ENCODE data around the gene KRT74.

KRT74 gene

DNA sequence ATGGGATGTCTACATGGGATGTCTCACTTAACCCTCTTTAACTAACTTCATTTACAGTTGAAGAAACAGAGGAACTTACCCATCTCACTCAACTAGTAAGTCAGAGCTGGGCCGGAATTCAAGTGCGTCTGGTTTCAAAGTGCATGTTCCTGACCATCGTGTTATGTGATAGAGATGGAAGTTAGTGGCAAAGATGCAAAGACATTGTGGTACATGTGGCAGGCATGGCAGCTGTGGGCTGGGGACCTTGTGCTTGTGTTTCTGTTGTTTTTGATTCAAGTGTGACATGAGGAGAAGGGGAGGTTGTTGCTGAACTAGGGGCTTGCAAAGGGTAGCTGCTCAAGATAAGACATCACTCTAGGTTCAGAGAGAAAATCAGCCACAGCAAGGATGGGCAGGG lies 2.3 kb upstream of the KRT74 start:
- no peak for DNase-seq (ENCODE audit: low read depth in 2 of 3, low spot score in 2 of 3)

DNA sequence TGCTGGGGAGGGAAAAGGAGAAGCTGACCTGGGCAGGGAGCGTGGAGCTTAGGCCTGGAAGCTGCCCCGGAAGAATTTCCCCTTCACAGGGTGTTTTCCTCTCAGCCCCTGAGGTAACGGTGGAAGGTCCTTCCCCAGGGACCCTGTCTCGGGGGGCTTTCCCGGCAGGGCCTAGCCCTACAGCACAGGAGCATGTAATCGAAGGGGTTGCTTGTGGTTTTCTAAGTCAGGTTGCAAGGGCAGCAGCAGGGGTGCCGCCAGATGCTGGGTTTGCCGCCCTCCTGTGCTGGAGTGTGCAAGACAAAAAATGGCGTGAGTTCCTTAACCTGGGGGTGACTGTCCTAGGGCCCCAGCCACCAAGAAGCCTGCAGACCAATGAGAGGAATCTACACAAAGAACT lies 1.6 kb upstream of the KRT74 start:
- no peak for DNase-seq (ENCODE audit: low read depth in 2 of 3, low spot score in 2 of 3)

DNA sequence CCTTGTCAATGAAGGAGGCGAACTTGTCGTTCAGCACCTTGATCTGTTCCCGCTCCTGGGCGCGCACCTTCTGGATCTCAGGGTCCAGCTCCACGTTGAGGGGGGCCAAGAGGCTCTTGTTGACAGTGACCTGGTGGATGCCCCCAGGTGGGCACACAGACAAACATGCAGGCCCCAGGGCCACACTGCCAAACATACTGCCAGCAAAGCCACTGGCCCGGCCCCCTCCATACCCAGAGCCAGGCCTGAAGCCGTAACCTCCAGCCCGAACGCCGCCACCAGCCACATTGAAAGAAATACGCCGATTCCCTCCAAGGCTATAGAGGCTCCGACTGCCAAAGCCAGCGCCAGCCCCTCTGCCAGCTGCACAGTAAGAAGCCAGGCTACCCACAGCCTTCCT lies 337 bp downstream of the KRT74 start:
- DNase-seq (ENCODE audit: low read depth in 2 of 3, low spot score in 2 of 3), result no peak

DNA sequence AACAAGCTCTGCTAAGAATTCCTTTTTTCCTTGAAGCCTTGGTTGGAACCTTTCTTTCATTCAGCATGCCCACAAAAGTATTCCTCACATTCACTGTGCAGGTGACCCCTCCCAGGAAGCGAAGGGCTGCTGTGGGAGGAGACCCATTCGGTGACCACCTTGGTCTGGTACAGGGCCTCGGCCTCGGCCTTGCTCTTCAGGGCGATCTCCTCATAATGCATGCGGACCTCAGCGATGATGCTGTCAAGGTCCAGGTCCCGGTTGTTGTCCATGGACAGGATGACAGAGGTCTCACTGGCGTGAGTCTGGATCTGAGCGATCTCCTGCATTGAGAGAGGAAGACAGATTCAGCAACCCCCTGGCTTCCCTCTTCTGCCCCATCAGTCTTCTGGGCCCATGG lies 3.1 kb downstream of the KRT74 start:
- DNase-seq (ENCODE audit: low read depth in 2 of 3, low spot score in 2 of 3), result no peak

DNA sequence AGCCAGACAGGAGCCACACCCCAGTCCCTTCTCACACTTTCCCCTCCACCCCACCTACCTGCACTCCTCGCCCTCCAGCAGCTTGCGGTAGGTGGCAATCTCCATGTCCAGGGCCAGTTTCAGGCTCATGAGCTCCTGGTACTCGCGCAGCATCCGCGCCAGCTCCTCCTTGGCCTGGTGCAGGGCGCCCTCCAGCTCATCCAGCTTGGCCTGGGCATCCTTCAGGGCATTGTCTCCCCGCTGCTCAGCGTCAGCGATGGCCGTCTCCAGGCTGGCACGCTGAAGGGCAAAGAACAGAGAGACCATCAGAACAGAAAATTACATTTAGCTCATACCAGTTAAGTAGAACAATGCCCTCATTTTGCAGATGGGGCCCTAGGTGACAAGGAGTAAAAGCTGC lies 5.5 kb downstream of the KRT74 start:
- DNase-seq (ENCODE audit: low read depth in 2 of 3, low spot score in 2 of 3), result no peak

DNA sequence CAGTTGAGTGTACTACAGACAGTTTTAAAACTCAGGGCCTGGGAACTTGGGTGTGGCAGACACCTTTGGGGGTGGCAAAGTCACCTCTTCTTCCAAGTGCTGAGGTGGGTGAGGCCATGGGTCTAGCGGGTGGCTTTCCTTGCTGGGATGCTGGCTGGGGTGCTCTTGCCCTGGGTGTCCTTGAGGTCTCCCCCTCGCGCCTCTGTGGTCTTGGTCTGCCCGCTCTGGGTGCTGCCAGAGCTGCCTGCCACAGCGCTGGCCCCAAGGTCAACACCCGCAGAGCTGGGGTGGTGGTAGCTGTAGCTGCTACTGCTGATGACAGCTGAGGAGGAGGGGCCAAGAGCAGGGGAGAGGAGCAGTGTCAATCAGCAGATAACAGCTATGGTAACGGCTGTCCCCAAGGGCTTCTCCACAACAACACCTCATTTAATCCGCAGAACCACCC lies 6.8 kb downstream of the KRT74 start:
- DNase-seq (ENCODE audit: low read depth in 2 of 3, low spot score in 2 of 3), result peak in 1 of 3 experiments; percentile 19

DNA sequence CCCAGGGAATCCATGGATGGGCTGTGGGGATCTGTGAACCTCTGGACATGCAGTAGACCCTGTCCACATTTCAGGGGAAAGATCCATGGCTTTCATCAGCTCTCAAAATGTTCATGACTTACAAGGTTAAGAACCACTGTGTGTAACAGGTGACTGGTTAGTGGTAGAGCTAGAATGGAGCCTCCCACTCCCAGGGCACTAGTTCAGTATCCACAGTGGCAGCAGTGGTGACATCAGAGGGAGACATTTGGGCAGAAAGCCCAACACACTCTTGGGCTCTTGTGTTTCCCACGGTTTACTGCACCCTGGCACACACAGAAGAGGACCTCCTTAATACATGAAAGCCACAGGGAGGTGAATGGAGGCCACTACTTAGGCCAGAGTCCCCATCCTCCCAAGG lies 9.1 kb downstream of the KRT74 start:
- DNase-seq (ENCODE audit: low read depth in 2 of 3, low spot score in 2 of 3), result no peak

DNA sequence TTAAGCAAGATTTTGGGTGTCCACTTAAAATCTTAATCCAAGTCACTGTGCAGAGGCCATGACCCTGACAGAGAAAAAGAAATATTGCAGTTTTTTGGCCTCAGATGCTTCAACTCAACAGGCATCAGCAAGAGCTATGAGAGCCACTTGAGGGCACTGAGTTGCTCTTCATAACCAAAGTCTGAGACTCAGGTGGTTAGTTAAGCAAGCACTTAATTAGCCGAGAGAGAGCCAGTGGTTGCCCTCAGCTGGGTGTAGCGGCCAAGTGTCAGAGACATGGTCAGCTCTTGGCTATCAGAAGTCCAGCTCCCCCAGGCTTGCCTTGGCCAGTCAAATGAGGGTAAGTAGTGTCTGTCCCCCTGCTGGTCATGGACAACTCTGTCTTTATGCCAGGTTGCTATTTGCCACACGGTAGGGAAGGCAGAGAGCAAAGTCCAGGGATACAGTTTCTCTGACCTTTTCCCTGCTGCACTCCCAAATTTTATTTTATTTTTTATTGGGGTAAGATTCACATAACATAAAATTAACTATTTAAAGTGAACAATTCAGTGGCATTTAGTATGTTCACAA lies 11.7 kb downstream of the KRT74 start:
- no peak for DNase-seq (ENCODE audit: low read depth in 2 of 3, low spot score in 2 of 3)

DNA sequence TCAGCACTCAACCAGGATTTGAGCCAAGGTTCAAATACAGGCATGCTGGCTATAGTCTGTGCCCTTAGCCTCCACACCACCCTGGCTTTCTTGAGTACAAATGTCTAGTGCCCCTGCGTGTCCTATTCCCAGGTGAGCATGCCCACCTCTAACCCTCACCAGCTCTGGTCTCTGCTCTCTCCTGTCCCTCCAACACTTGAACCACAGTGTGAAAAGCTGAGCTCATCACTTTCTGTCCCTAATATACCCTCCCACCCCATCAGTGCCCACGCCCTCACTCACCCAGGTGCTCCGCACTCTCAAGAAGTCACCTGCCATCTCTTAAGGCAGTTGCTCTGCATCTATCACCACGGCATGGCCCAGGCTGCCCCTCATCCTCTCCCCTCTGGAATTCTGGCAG lies 13.7 kb downstream of the KRT74 start:
- no peak for DNase-seq (ENCODE audit: low read depth in 2 of 3, low spot score in 2 of 3)

DNA sequence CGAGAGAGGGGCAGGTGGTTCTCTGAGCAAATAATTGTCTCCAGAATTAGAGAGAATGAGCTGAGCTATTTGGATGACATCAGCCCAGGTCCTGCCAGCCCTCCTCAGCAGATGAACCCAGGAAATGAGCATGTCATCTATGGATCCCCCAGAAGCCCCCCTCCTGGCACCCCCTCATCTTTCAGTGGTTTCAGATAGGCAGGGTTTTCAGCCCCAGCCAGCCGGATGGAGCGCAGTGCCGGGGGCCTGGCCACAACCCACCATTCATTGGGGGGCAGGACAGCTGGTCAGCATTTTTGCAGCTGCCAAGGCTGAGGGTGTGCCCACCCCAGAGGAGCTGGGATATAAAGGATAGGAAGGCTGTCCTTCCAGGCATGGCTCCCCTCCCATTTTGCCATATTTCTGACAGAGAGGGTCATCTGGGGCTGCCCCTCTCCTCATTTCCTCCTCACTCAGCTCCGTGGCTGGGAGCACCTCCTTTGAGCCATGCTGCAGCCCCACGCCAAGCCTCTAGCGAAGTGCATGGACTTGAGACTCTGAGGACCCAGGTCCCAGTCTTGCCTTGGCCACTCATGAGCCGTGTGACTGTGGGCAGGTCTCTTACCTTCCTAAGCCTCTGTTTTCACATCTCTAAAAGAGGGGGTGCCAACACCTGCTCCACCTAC lies 14.7 kb downstream of the KRT74 start:
- DNase-seq (ENCODE audit: low read depth in 2 of 3, low spot score in 2 of 3), result no peak

DNA sequence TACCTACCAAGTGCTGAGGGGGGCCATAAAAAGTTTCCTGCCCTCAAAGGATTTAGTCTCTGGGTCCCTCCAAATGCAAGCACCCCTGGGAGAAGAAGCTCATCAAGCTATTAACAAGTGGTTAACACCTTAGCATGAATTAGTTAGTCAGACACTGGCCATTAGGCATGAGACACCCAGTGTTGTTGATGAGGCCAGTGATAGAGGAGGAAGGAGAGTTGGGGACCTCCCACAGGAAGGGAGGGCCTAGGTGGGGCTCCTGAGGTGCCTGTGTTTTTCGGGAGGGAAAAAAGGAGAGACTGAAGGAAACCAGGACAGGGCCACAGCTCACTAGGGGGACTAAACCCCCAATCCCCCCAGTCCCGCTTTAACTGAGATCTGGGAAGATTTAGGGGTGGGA lies 16.2 kb downstream of the KRT74 start:
- DNase-seq (ENCODE audit: low read depth in 2 of 3, low spot score in 2 of 3), result no peak

DNA sequence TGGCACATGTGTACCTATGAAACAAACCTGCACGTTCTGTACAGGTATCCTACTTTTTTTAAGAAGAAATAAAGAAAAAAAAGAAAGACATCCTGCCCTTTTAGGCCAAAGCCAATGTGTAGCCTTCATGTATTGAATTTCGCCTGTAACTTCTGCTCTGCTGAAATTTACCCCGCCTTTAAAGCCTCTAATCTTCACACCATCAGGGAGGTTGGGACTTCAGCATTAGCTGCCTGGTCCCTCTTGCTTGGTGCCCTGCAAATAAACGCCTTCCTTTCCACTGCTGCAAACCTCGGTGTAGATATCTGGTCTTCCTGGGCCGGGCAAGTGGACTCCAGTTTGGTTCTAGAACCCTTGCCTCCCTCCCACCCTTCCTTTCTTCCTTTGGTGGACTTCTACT lies 18.1 kb downstream of the KRT74 start:
- DNase-seq (ENCODE audit: low read depth in 2 of 3, low spot score in 2 of 3), result no peak

DNA sequence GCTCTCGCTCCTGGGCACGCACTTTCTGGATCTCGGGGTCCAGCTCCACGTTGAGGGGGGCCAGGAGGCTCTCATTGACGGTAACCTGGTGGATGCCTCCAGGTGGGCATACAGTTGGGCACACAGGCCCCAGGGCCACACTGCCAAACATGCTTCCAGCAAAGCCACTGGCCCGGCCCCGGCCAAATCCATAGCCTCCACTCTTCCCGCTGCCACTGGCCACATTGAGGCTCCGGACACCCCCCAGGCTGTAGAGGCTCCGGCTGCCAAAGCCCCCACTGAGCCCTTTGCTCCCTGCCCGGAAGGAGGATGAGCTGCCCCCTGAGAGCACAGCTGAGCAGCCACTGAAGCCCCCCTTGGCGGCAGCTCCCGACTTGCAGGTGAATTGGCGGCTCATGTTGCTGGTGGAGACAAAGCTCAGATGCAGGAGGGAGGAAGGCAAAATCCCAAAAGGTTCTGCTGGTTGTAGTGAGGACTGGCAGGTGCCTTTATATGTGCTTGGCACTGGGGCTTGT lies 20.9 kb downstream of the KRT74 start, which contains the start of gene KRT71:
Gene KRT71, minus strand, starts transcription at position 465 of the 515 bp plus-strand sequence. Its CDS starts 68 bp downstream, at position 397.
- no peak for DNase-seq (ENCODE audit: low read depth in 2 of 3, low spot score in 2 of 3)

DNA sequence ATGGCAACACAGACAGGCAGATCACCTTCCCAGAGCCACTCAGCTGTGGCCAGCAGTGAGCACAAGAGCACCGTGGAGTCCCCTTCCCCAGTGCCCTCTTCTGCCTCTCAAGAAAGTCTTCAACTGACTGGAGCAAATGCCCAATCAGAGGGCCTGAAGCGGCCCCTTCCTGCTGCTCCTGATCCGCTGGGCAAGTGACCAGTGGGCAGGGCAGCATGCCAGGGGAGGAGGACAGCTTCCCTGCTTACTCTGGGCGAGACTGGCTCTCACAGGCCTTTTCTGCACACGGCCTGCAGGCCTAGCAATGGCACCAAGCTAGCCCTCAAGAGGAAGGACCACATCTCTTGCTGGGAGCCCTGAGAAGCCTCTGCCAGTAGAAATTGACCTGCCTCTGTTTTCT lies 21.6 kb downstream of the KRT74 start:
- no peak for DNase-seq (ENCODE audit: low read depth in 2 of 3, low spot score in 2 of 3)

DNA sequence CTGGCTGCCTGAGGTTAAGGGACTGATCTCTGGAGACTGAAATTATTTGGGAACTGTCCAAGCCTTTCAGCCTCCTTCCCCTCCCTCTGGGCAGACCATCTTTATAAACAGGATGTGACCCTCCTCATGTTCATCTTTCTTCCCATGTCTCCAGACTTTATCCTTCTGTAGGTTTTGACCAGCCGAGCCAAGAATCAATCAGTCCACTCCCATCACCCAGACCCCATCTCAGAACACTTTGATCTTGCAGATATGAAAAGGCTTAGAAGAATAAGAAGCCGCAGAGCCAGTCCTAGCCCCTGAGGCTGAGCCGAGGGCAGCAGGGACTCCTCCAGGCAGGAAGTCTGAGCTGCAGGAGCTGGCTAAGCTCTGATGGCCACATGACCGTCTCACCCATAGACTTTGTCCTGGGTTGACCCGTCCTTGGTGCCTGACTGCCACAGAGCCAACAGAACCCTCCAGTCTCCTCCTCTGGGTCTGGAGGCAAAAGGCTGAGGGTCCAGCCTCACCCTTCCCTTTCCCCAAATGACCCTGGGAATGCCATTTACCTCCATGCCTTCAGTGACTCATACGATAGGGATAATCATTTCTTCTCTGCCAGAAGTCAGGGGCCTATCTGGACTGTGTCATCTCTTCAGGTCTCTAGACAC lies 22.3 kb downstream of the KRT74 start:
- DNase-seq (ENCODE audit: low read depth in 2 of 3, low spot score in 2 of 3), result no peak

DNA sequence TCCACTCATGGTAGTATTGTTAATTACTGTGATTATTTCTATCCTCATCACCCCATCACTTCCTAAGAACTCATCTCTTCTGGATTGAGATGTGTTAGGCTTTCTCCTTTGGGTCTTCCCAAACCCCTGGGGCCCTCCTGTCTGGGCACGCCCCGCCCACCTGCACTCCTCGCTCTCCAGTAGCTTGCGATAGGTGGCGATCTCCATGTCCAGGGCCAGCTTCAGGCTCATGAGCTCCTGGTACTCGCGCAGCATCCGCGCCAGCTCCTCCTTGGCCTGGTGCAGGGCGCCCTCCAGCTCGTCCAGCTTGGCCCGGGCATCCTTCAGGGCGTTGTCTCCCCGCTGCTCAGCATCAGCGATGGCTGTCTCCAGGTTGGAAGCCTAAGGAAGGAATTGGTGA lies 27.5 kb downstream of the KRT74 start:
- no peak for DNase-seq (ENCODE audit: low read depth in 2 of 3, low spot score in 2 of 3)

DNA sequence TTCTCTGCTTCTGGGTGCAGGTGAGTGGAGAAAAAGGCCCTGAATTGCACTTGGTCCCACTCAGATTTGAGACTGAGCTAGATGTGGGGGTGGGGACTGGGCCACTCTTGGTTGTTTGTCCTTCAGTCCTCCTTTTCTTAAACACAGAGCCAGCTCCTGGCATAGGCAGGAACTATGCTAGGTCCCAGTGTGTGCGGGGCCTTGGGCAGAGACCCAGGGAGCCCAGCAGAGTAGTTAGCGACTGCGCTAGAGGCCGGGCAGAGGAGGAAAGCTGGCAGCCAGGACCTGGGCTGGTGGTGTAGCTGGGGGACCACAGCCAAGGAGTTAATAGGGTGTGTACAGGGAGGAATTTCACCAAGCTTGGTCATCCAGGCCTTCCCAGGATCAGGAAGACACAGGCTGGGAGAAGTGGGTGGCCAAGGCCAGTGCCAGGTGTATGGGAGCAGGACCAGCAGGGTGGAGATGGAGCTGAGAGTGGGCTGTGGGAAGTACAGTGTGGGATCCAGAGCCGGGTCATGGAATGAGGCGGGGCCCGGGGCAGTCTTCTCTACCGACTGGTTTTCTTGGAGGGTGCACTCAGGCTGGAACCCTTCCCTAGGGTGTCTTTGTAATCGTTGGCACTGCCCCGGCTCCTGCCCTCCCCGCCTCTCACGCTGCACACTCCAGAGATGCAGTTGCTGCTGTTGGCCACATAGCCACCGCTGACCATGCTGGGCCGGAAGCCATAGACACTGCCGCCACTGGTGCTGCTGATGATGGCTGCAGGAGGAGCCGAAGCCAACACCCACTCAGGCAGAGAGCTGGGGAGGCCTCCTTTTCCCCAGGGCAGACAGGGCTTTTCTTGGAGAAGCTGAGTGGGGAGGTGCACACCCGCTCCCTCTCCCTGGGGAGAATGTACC lies 29.4 kb downstream of the KRT74 start:
- DNase-seq (ENCODE audit: low read depth in 2 of 3, low spot score in 2 of 3), result no peak

DNA sequence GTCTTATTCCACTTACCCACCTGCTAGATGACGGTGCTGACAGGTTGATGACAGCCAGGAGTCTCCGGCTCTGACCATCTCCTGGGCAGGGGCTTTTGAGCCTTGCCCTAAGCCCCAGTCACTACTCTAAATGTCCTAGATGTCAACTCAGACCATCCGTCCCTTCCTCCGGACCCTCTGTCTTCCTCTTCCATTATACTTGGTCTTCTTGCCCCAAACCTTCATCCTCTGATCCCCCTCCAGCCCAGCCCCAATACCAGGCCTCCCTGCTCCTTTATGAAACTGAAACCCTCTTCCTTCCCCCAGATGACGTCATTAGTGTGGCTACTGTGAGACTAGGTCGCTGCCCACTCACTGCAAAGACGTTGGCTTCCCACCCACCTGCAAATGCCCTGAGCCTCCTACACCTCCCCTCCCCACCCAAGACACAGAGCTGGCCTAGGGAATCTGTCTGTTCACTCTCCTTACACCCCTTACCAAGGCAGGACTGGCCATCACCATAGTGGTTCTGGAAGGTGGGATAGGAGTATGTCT lies 30.8 kb downstream of the KRT74 start:
- no peak for DNase-seq (ENCODE audit: low read depth in 2 of 3, low spot score in 2 of 3)

DNA sequence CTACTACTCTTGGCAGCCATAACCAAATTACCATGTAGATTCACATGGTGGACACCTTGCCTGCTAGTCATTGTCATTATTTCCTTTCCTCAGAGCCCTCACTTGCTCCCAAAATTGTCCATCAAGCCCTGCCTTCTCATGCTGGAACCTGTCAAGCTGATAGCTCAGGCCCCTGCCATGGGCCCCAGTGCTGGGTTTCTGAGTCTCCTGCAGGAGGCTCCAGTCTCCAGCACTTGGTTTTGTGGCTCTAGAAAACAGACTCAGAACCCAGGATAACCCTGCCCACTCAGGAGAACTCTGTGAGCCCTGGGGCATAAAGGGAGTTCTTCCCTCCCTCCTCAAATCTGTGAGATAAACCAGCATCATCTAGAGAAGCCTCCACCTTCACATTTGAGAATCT lies 31.5 kb downstream of the KRT74 start:
- no peak for DNase-seq (ENCODE audit: low read depth in 2 of 3, low spot score in 2 of 3)

DNA sequence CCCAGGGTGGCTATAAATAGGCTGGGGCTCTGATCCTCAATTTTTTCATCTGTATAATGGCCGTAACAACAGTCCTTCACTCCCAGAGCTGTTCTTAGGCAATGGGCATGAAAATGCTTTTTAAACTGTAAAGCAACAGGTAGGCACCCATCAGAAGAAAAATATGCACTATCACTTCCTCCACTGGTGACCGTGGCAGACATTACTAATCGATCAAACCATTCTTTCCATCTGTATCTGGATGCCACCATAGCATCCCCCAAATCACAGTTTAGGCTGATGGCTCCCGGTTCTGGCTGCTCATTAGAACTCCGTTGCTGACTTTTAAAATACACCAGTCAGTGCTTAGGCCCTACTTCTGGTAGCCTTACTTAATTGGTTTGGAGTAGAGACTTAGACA lies 31.9 kb downstream of the KRT74 start:
- no peak for DNase-seq (ENCODE audit: low read depth in 2 of 3, low spot score in 2 of 3)

DNA sequence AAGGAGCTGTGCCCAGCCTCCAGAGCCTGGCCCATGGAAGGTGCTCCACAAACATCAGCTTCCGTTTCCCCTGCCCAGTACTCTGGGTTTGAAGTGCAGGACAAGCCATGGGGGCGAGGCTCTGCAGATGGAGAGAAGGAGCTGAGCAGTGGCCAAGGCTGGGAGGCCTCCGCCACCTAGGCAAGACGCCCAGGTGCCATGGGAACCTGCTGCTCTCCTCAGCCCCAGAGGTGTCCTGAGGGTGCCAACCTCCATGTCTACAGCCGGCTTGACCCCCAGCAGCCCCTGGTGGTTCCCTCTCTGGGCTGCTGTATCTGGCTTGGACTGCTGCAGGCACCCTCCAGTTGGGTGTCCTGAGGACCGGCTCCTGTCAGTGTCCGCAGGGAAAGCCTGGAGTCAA lies 33.1 kb downstream of the KRT74 start:
- no peak for DNase-seq (ENCODE audit: low read depth in 2 of 3, low spot score in 2 of 3)

Data from activated CD8-positive, alpha-beta memory T cell treated with anti-CD3 and anti-CD28 coated beads for 48 hours (primary cell).